Uterus (tissue), 4 donors: ENCODE results near the gene SNX14. TPM values are rescaled to one million over a fixed set of nuclear protein-coding genes. Genes with fewer than 3 reads are reported as not detected.
A peak's percentile ranks its signal among the peaks of the same experiment; 100 is the strongest.
"Not testable (repeated sequence)": the region's sequence is repeated elsewhere in the genome, so short reads cannot be mapped to it uniquely, and the experiment has no call there.

Source experiments
- DNase-seq, 2 donors: peaks; one replicate each; pipeline ENCODE4 v3.0.0-alpha.2; 2019 to 2020
- H3K27ac ChIP-seq, 2 donors: fragments of 200-600 bp; sonication (generic); 1 replicate in 1 of 2; 2 replicates in 1 of 2; pipeline ENCODE4 v1.5.1; 2016 to 2018
- H3K27me3 ChIP-seq, 2 donors: fragments of 200-600 bp; sonication (generic); one replicate each; pipeline ENCODE4 v1.5.1; 2018 to 2019; ENCODE audit warnings: control low read depth in 1 of 2
- H3K36me3 ChIP-seq, 2 donors: fragments of 200-600 bp; sonication (generic); one replicate each; pipeline ENCODE4 v1.5.1; 2019; ENCODE audit warnings: control low read depth in 1 of 2
- H3K4me1 ChIP-seq, 2 donors: fragments of 200-600 bp; sonication (generic); one replicate each; pipeline ENCODE4 v1.5.1; 2018 to 2019; ENCODE audit warnings: control low read depth in 1 of 2
- H3K4me3 ChIP-seq, 2 donors: fragments of 200-600 bp; sonication (generic); 1 replicate in 1 of 2; 2 replicates in 1 of 2; pipeline ENCODE4 v1.5.1; 2018 to 2019; ENCODE audit warnings: mild to moderate bottlenecking in 1 of 2
- H3K9me3 ChIP-seq, 2 donors: fragments of 200-600 bp; sonication (generic); one replicate each; pipeline ENCODE4 v1.5.1; 2019; ENCODE audit warnings: control low read depth in 1 of 2
- POLR2A ChIP-seq, 2 donors: fragments of 450-650 bp; IDR thresholded peaks; one replicate each; pipeline ENCODE4 v1.6.1; 2016; ENCODE audit warnings: antibody characterized with exemption in 2 of 2, mild to moderate bottlenecking in 1 of 2, moderate library complexity in 1 of 2
- intact Hi-C: fragments of 100-400 bp; cut with DNase I; formaldehyde crosslinking; loops from one replicate; pipeline ENCODE4 v1.15.1; 2023; ENCODE audit warnings: low total_unique reads
- total RNA-seq, 4 donors: library from RNA; depleted of rRNA in 3 of 4; stranded (reverse); fragments of >200 nt in 3 of 4; gene quantifications; one replicate each; pipeline versions ENCODE4 v1.1.0 to v1.2.4, GENCODE V29; 2014 to 2023
- TF ChIP-seq, protein P1 (sequence below), 4 experiments: fragments of 200-600 bp in 2 of 4; fragments of 450-650 bp in 2 of 4; sonication (generic) in 2 of 4; IDR thresholded peaks; one replicate each; pipeline ENCODE4 v1.5.1; 2016 to 2019; ENCODE audit warnings: antibody characterized with exemption in 4 of 4, mild to moderate bottlenecking in 2 of 4, moderate library complexity in 1 of 4
- donor health status: DM: yes; HTN: yes; CAD: no.

Gene SNX14
- total RNA-seq, 4 donors from 2014 or later: 41.8 to 174 (median 81.3) TPM

DNA sequence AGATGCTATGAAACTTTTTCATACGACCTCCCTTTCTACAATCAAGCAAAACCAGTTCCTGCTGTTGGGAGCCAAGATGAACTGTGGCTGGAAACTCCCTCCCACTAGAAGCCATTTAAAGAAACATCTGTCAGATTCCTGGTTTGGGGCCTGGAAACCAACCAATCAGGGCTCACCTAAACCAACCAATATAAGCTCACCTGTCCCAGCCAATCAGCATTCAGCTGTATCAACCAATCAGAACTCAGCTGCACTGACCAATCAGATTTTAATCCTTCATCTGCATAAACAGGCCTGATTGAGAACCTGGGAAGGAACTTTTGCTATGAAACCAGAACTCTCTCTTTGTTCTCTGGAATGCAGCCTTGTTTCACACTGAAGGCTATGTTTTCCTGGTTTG, 42.4 kb downstream of the SNX14 start:
- intact Hi-C loops: no loop called here
- Histone ChIP-seq H3K27me3 (no peaks in the 10 kb centered on the region), H3K9me3 (no peaks in the 10 kb centered on the region), H3K4me3 (no peak overlapping the region), H3K36me3 (no peaks in the 10 kb centered on the region), H3K27ac (no peak overlapping the region), H3K4me1 (no peaks in the 10 kb centered on the region)
- no peak for TF ChIP-seq POLR2A (IDR thresholded peaks at IDR 0.05)
- TF ChIP-seq, protein P1, sequence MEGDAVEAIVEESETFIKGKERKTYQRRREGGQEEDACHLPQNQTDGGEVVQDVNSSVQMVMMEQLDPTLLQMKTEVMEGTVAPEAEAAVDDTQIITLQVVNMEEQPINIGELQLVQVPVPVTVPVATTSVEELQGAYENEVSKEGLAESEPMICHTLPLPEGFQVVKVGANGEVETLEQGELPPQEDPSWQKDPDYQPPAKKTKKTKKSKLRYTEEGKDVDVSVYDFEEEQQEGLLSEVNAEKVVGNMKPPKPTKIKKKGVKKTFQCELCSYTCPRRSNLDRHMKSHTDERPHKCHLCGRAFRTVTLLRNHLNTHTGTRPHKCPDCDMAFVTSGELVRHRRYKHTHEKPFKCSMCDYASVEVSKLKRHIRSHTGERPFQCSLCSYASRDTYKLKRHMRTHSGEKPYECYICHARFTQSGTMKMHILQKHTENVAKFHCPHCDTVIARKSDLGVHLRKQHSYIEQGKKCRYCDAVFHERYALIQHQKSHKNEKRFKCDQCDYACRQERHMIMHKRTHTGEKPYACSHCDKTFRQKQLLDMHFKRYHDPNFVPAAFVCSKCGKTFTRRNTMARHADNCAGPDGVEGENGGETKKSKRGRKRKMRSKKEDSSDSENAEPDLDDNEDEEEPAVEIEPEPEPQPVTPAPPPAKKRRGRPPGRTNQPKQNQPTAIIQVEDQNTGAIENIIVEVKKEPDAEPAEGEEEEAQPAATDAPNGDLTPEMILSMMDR (IDR thresholded peaks at IDR 0.05): no peak
- no peak for DNase-seq

DNA sequence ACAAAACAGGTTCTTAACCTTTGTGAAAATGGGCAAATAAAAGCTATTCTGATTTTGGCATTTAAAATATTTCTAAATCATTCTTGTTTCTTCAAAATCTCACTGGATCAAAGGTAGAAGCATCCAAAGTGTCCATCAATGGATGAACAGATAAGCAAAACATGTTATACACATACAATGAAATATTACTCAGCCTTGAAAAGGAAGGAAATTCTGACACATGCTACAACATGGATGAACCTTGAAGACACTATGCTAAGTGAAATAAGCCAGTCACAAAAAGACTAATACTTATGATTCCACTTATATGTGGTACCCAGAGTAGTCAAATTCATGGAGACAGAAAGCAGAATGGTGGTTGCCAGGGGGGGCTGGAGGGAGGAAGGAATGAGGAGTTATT, 45.9 kb downstream of the SNX14 start:
- no peak overlapping the region for H3K27ac ChIP-seq
- no peak for TF ChIP-seq POLR2A (IDR thresholded peaks at IDR 0.05)
- TF ChIP-seq, protein P1 (IDR thresholded peaks at IDR 0.05): no peak
- H3K4me3 ChIP-seq: no peak overlapping the region
- DNase-seq: no peak
- intact Hi-C loops: no loop called here
- no peaks in the 10 kb centered on the region for H3K4me1 ChIP-seq
- no peaks in the 10 kb centered on the region for H3K36me3 ChIP-seq
- H3K27me3 ChIP-seq: no peaks in the 10 kb centered on the region
- H3K9me3 ChIP-seq: no peaks in the 10 kb centered on the region

DNA sequence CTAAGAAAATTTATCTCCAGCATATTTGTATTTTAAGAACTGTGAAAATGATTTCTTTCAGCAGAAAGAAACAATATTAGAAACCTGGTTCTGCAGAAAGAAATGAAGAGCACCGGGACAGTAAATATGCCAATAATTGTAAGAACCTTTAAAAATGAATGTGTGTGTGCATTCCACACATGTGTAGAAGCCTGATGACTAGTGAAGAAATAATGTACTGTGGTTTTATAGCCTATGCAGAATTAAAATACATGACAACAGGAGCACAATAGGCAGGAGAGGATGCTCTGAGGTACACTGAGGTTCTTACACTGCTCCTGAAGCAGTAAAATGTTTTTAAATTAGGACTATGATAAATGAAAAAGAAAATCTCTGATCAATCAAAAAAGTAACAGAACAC, 48.9 kb downstream of the SNX14 start:
- Histone ChIP-seq H3K4me3 (no peak overlapping the region), H3K27ac (no peak overlapping the region), H3K9me3 (no peaks in the 10 kb centered on the region), H3K36me3 (no peaks in the 10 kb centered on the region), H3K27me3 (no peaks in the 10 kb centered on the region), H3K4me1 (no peaks in the 10 kb centered on the region)
- intact Hi-C loops: no loop called here
- TF ChIP-seq, protein P1 (IDR thresholded peaks at IDR 0.05): no peak
- no peak for TF ChIP-seq POLR2A (IDR thresholded peaks at IDR 0.05)
- no peak for DNase-seq

DNA sequence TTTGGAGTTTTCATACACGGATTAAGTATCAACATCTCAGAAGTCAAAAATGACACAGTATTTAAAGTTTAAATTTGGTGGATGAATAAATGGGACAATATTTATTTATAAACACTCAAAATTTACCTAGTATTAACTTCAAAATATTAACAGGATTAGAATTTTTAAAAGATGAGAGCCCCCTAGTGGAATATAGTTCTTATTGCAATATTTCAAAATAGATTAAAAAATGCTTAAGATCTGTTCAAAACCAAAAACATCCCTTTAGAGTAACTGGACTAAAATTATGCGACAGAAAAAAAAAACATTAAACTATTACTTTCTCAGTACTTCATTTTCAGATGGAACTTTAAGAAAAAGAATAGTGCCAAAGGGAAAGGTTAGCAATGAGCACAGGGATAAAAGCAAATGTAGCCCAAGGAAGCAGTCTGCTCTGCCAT, 56.6 kb downstream of the SNX14 start:
- no peak overlapping the region for H3K27ac ChIP-seq
- intact Hi-C loops: no loop called here
- H3K9me3 ChIP-seq: no peaks in the 10 kb centered on the region

DNA sequence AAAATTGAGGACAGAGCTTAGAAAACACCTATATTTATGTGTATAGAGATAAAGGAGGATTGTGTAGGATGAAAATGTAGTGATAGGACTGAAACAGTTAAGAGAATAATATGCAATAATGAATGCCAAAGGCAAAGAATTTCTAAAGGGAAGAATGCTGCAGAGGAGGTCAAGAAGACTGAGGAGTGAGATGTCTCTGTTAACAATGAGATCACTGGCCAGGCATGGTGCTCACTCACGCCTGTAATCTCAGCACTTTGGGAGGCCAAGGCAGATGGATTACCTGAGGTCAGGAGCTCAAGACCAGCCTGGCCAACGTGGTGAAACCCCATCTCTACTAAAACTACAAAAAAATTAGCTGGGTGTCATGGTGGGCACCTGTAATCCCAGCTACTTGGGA, 69.4 kb downstream of the SNX14 start:
- H3K4me1 ChIP-seq, H3K4me3 ChIP-seq, H3K27me3 ChIP-seq, DNase-seq, intact Hi-C loops, H3K27ac ChIP-seq, H3K9me3 ChIP-seq, H3K36me3 ChIP-seq: not testable (repeated sequence)

More for the DNA sequence above, 56.6 kb downstream of the SNX14 start:
- DNase-seq: no peak
- H3K4me1 ChIP-seq: no peaks in the 10 kb centered on the region
- H3K36me3 ChIP-seq: no peaks in the 10 kb centered on the region
- H3K4me3 ChIP-seq: no peak overlapping the region
- no peak for TF ChIP-seq POLR2A (IDR thresholded peaks at IDR 0.05)
- TF ChIP-seq, protein P1 (IDR thresholded peaks at IDR 0.05): peak in 3 of 4 experiments; percentile 10 to 56 (median 45)
- no peaks in the 10 kb centered on the region for H3K27me3 ChIP-seq

DNA sequence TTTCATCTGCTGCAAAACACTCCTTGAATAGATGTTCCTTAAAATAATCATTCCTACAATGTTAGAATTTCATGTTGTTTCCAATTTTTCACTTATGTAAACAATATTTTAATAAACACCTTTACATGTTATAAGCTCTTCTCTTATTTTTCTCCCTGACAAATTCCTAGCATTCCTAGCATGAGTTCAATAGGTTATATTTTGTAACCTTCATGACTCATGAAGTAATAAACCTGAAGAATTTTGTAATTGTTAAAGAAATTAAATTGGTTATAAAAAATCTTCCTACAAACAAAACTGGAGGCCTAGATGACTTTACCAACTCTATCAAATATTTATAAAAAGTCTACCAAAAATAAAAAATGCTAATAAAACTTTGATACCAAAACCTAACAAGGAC, 77.5 kb downstream of the SNX14 start:
- no peak for DNase-seq
- Histone ChIP-seq H3K27ac (no peak overlapping the region), H3K4me1 (no peaks in the 10 kb centered on the region), H3K9me3 (no peaks in the 10 kb centered on the region), H3K27me3 (no peaks in the 10 kb centered on the region), H3K4me3 (no peak overlapping the region), H3K36me3 (no peaks in the 10 kb centered on the region)
- TF ChIP-seq, protein P1 (IDR thresholded peaks at IDR 0.05): no peak
- no peak for TF ChIP-seq POLR2A (IDR thresholded peaks at IDR 0.05)
- intact Hi-C loops: no loop called here
